Measurements from ENCODE around the gene SRP72. TPM values are rescaled to one million over a fixed set of nuclear protein-coding genes. Genes with fewer than 3 reads are reported as not detected.

Gene SRP72
- total and polyA plus RNA-seq, 2 donors from 2014 or later: 23.1 to 90.8 TPM

- Histone ChIP-seq H3K9ac (ENCODE audit: low read length in 3 of 3) (no peak overlapping the region), H3K27ac (ENCODE audit: low read depth in 2 of 2, low read length in 2 of 2) (no peak overlapping the region), H3K27me3 (ENCODE audit: control insufficient read depth, insufficient read depth, low read length) (peaks cover 2% of the 10 kb centered on the region), H3K9me3 (ENCODE audit: control insufficient read depth in 2 of 3, insufficient read depth in 1 of 3, low read length in 3 of 3) (no peaks in the 10 kb centered on the region), H3K4me3 (ENCODE audit: low read length in 3 of 3) (no peak overlapping the region), H3K36me3 (ENCODE audit: control insufficient read depth in 2 of 3, insufficient read depth in 3 of 3, low read length in 3 of 3) (no peaks in the 10 kb centered on the region), H3K4me1 (ENCODE audit: control insufficient read depth in 2 of 3, insufficient read depth in 2 of 3, low read depth in 1 of 3, low read length in 3 of 3) (peaks cover 0 to 5% (median 0%) of the 10 kb centered on the region in 3 donors)
- FAIRE-seq (no peak), DNase-seq (no peak)
- intact Hi-C loops (cut with DNase I): no loop called here
- no peak for TF ChIP-seq CTCF (IDR thresholded peaks at IDR 0.05; ENCODE audit: borderline replicate concordance, extremely low read depth, insufficient read depth)
Observed at GRCh38 chr4:56531823-56532222, 64.4 kb downstream of the SRP72 start.

GRCh38 chr4:56532239-56532638, 64.8 kb downstream of the SRP72 start:
- Histone ChIP-seq H3K4me1 (ENCODE audit: control insufficient read depth in 2 of 3, insufficient read depth in 2 of 3, low read depth in 1 of 3, low read length in 3 of 3) (peaks cover 0 to 5% (median 0%) of the 10 kb centered on the region in 3 donors), H3K9me3 (ENCODE audit: control insufficient read depth in 2 of 3, insufficient read depth in 1 of 3, low read length in 3 of 3) (no peaks in the 10 kb centered on the region), H3K27me3 (ENCODE audit: control insufficient read depth, insufficient read depth, low read length) (peaks cover 2% of the 10 kb centered on the region), H3K4me3 (ENCODE audit: low read length in 3 of 3) (no peak overlapping the region), H3K27ac (ENCODE audit: low read depth in 2 of 2, low read length in 2 of 2) (no peak overlapping the region), H3K36me3 (ENCODE audit: control insufficient read depth in 2 of 3, insufficient read depth in 3 of 3, low read length in 3 of 3) (no peaks in the 10 kb centered on the region), H3K9ac (ENCODE audit: low read length in 3 of 3) (no peak overlapping the region)
- no peak for TF ChIP-seq CTCF (IDR thresholded peaks at IDR 0.05; ENCODE audit: borderline replicate concordance, extremely low read depth, insufficient read depth)
- intact Hi-C loops (cut with DNase I): no loop called here
- no peak for FAIRE-seq
- DNase-seq: no peak

- H3K9me3 ChIP-seq (ENCODE audit: control insufficient read depth in 2 of 3, insufficient read depth in 1 of 3, low read length in 3 of 3): no peaks in the 10 kb centered on the region
- no peak overlapping the region for H3K4me3 ChIP-seq (ENCODE audit: low read length in 3 of 3)
- intact Hi-C loops (cut with DNase I): no loop called here
- peaks cover 0 to 1% (median 0%) of the 10 kb centered on the region in 3 donors for H3K4me1 ChIP-seq (ENCODE audit: control insufficient read depth in 2 of 3, insufficient read depth in 2 of 3, low read depth in 1 of 3, low read length in 3 of 3)
- no peak for TF ChIP-seq CTCF (IDR thresholded peaks at IDR 0.05; ENCODE audit: borderline replicate concordance, extremely low read depth, insufficient read depth)
- no peaks in the 10 kb centered on the region for H3K27me3 ChIP-seq (ENCODE audit: control insufficient read depth, insufficient read depth, low read length)
- DNase-seq: no peak
- no peaks in the 10 kb centered on the region for H3K36me3 ChIP-seq (ENCODE audit: control insufficient read depth in 2 of 3, insufficient read depth in 3 of 3, low read length in 3 of 3)
- FAIRE-seq: no peak
- H3K9ac ChIP-seq (ENCODE audit: low read length in 3 of 3): no peak overlapping the region
- H3K27ac ChIP-seq (ENCODE audit: low read depth in 2 of 2, low read length in 2 of 2): no peak overlapping the region
Observed at GRCh38 chr4:56535915-56536314, 68.5 kb downstream of the SRP72 start.

GRCh38 chr4:56537147-56537546, 69.7 kb downstream of the SRP72 start:
- Histone ChIP-seq H3K36me3 (ENCODE audit: control insufficient read depth in 2 of 3, insufficient read depth in 3 of 3, low read length in 3 of 3) (no peaks in the 10 kb centered on the region), H3K4me1 (ENCODE audit: control insufficient read depth in 2 of 3, insufficient read depth in 2 of 3, low read depth in 1 of 3, low read length in 3 of 3) (no peaks in the 10 kb centered on the region), H3K9me3 (ENCODE audit: control insufficient read depth in 2 of 3, insufficient read depth in 1 of 3, low read length in 3 of 3) (no peaks in the 10 kb centered on the region), H3K4me3 (ENCODE audit: low read length in 3 of 3) (no peak overlapping the region), H3K9ac (ENCODE audit: low read length in 3 of 3) (no peak overlapping the region), H3K27ac (ENCODE audit: low read depth in 2 of 2, low read length in 2 of 2) (no peak overlapping the region), H3K27me3 (ENCODE audit: control insufficient read depth, insufficient read depth, low read length) (no peaks in the 10 kb centered on the region)
- no peak for TF ChIP-seq CTCF (IDR thresholded peaks at IDR 0.05; ENCODE audit: borderline replicate concordance, extremely low read depth, insufficient read depth)
- intact Hi-C loops (cut with DNase I): no loop called here
- FAIRE-seq (no peak), DNase-seq (no peak)
